HFF-Myc (cell line): ENCODE results near the gene C16orf92.
A peak's percentile ranks its signal among the peaks of the same experiment; 100 is the strongest.

Source experiments
- DNase-seq: peaks from one replicate; pipeline ENCODE4 v3.0.0-alpha.2; 2011; ENCODE audit warnings: low read depth; ENCODE audit errors: extremely low read depth
- H3K4me3 ChIP-seq: replicated peaks from 2 replicates; pipeline ENCODE4 v1.5.1; 2011; ENCODE audit warnings: low read depth, mild to moderate bottlenecking, control low read depth, low read length
- TF ChIP-seq, protein P1 (sequence below): IDR thresholded peaks from 2 replicates; pipeline ENCODE4 v1.5.1; 2012; ENCODE audit warnings: mild to moderate bottlenecking, low read depth, low read length, control low read depth; ENCODE audit errors: missing control alignments

The C16orf92 gene

DNA sequence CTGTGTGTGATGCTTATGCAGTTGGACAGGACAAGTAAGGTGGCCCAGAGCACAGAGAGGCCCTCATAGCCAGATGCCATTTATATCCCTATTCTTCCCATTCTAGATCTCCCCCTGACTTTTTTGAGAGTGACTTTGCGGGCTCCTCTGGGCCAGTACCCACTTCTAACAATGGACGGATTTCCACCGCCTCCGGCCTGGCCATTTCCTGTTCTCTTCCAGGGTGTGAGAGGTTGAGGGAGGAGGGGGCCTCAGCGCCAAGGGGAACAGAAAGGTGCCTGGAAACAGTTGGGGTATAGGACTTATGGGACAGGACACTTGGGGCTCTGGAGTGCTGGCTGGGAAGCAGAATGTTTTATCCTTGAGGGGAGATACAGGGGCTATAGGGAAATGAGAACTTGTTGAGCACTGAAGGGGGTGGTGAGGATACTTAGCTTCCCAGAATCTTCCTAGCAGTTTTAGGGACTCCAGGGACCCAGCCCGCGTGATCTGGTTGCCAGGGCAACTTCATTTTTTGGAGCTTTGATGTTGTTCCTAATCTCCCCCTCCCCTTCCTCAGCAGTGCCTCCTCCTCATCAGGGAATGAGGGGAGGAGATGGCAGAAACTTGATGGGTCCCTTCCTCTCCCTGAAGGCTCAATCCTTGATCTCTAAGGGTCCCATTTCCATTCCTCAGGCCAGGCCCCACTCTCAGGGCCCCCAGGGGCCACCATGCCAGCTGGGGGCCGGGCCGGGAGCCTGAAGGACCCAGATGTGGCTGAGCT, 45.8 kb upstream of the C16orf92 start:
- H3K4me3 ChIP-seq: peak overlapping the region; percentile 95; the same call in 1 of the 2 replicates
- DNase-seq: no peak
- TF ChIP-seq, protein P1, sequence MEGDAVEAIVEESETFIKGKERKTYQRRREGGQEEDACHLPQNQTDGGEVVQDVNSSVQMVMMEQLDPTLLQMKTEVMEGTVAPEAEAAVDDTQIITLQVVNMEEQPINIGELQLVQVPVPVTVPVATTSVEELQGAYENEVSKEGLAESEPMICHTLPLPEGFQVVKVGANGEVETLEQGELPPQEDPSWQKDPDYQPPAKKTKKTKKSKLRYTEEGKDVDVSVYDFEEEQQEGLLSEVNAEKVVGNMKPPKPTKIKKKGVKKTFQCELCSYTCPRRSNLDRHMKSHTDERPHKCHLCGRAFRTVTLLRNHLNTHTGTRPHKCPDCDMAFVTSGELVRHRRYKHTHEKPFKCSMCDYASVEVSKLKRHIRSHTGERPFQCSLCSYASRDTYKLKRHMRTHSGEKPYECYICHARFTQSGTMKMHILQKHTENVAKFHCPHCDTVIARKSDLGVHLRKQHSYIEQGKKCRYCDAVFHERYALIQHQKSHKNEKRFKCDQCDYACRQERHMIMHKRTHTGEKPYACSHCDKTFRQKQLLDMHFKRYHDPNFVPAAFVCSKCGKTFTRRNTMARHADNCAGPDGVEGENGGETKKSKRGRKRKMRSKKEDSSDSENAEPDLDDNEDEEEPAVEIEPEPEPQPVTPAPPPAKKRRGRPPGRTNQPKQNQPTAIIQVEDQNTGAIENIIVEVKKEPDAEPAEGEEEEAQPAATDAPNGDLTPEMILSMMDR: no peak

DNA sequence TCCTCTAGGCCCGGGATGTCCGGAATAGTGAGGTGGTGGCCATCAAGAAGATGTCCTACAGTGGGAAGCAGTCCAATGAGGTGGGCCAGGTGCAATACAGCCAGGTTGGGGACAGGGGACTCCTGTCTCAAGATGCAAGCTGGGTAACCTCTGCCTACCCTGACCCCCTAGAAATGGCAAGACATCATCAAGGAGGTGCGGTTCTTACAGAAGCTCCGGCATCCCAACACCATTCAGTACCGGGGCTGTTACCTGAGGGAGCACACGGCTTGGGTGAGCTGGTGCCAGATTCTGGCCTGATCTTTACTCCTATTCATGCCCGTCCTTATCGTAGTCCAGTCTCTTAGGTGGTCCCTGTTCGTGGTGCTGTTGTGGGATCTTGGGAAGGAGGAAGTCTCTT, 44.9 kb upstream of the C16orf92 start:
- no peak overlapping the region for H3K4me3 ChIP-seq
- DNase-seq: no peak
- TF ChIP-seq, protein P1: no peak

DNA sequence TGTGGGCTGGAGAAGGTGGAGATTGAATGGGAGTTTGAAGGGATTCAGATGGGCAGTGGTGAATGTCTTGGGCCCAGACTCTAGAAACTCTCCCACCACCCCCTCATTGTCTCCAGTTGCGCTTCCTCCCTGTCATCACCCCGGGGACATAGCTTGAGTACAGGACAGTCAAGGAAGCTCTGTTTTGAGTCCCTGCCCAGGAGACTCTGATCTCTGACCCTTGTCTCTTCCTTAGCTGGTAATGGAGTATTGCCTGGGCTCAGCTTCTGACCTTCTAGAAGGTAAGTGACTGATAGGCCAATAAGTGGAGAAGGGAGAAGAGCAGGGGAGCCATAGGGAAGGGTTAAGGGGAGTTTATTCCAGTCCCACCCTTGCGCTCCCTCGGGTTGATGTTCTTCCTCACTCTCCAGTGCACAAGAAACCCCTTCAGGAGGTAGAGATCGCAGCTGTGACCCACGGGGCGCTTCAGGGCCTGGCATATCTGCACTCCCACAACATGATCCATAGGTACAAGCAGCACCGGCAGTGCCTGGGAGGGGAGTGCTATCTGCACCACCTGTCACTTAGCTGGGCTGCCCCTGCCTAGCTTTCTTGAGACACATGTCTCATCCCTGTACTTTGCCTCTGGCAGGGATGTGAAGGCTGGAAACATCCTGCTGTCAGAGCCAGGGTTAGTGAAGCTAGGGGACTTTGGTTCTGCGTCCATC, 44.3 kb upstream of the C16orf92 start:
- TF ChIP-seq, protein P1: no peak
- H3K4me3 ChIP-seq: no peak overlapping the region
- DNase-seq: no peak

DNA sequence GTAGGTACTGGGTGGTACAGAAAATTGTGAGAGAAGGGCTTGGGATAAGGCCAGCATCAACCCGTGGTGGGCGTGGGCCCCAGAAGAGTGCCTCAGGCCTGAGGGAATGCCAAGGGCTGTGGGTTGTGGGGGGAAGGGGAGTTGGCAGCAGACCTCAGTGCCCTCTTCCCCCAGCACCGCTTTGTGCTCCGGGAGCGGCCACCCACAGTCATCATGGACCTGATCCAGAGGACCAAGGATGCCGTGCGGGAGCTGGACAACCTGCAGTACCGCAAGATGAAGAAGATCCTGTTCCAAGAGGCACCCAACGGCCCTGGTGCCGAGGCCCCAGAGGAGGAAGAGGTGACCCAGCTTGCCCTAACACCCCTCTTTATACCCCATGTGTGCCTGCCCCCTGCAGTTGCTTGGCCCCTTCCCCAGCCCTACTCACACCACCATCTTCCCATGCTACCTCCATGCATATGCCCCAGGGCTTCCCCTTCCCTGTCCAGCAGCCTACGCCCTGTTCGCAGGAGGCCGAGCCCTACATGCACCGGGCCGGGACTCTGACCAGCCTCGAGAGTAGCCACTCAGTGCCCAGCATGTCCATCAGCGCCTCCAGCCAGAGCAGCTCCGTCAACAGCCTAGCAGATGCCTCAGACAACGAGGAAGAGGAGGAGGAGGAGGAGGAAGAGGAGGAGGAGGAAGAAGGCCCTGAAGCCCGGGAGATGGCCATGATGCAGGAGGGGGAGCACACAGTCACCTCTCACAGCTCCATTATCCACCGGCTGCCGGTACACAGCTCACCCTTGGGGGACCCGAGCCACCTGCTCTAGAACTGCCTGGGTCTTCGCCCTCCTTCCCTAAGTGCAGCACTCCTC, 40.2 kb upstream of the C16orf92 start:
- no peak overlapping the region for H3K4me3 ChIP-seq
- TF ChIP-seq, protein P1: no peak
- no peak for DNase-seq

DNA sequence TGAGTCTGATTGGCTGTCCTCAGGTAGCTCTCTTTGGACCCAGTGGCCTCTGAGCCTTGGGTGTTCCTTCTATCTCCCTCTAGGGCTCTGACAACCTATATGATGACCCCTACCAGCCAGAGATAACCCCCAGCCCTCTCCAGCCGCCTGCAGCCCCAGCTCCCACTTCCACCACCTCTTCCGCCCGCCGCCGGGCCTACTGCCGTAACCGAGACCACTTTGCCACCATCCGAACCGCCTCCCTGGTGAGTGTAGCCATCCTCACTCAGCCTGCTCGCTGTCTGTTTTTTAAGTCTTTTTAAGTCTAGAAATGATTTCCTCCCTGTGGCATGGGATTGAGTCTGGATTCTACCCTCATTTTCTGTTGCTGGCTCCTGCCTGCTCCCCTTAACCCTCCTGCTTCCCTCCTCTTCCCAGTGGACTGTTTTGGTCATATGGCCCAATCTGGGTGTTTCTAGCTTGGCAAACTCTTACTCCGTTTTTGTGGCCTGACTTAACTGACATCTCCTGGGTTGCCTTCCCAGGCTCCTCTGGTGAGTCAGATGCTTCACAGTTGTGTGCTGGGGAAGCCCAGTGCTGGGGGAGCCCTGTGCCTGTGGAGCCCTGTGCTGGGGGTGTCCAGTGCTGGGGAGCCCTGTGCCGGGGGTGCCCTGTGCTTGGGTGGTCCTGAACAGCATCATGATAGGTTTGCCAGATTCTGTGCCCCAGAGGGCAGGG, 39.4 kb upstream of the C16orf92 start:
- H3K4me3 ChIP-seq: no peak overlapping the region
- TF ChIP-seq, protein P1: no peak
- DNase-seq: no peak

DNA sequence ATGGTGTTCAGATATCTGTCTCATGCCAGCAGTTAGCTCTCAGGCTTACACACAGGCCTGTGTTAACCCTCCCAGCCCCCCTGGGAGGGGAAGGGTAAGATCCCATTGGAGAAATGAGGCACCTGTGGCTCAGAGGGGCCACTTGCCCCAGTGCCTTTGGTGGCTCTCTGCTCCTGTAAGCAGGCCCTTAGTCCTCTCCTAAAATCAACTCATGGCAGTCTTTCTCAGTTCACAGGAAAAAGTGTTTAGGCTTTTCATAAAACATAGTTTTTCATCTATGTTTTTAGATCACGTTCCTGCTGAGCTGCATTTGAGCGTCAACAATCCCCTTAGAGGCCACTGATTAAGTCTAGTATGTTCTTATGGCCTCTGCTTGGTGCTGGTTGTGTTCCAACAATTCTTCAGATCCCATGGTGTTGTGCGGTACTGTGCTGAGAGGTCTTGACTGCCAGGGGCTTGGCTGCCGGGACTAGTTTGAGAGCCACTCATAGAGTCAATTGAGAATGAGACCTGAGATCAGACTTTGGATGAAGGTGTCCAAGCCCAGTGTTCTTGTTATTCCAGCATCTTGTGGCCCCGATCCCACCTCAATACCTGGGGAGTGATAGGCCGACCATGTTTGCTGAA, 38.7 kb upstream of the C16orf92 start:
- TF ChIP-seq, protein P1: no peak
- H3K4me3 ChIP-seq: no peak overlapping the region
- DNase-seq: no peak
